Measurements from ENCODE around the gene RSF1.

- TF ChIP-seq CTCF (IDR thresholded peaks at IDR 0.05) (no peak), POLR2AphosphoS5 (IDR thresholded peaks at IDR 0.05) (no peak), POLR2A (IDR thresholded peaks at IDR 0.05) (no peak), EP300 (IDR thresholded peaks at IDR 0.05) (no peak)
These were observed 49.4 kb downstream of the RSF1 start for GRCh38 chr11:77771135-77771534.

All from stomach (tissue), 4 donors.